GM19023 (cell line): ENCODE results near the gene SRGAP3.

Experiments
- ATAC-seq: cut with Tn5 transposase; IDR thresholded peaks from one replicate; pipeline ENCODE4 v1.9.1; 2021; ENCODE audit warnings: mild to moderate bottlenecking, moderate library complexity; ENCODE audit not compliant: unreplicated experiment

The SRGAP3 gene

DNA sequence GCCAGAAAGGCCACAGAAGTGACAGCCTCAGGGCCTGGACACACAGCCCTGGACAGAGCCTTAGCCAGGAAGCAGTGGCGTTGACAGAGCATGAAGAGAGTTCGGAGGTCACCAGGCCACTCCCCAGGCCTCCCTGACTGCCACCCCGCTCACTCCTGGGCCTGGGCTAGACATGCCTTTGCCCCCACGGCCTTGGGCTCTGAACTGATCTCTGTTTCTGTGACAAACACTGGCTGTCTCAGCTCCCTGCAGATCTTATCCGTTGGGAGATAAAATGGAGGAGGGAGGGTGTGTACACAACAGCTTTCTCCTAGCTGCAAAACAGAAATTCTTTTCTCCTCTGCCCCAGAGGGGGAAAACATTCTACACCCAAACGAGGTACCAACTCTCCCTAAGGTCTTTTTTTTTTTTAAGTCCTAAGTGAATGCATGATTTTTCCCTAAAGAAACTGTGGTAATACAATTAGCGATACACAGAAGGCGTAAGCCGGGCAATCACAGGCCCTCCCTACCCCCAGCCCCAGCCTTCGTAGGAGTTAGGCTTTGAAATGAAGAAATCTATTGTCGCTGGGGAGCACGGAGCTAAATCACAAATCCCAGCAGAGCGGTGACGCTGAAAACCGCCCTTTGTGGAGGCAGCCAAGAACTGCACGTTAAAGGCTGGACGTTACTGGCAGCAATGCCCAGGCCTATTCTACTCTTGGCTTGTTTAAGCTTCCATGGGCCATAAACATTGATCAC, 45.0 kb downstream of the SRGAP3 start:
- ATAC-seq: no peak

DNA sequence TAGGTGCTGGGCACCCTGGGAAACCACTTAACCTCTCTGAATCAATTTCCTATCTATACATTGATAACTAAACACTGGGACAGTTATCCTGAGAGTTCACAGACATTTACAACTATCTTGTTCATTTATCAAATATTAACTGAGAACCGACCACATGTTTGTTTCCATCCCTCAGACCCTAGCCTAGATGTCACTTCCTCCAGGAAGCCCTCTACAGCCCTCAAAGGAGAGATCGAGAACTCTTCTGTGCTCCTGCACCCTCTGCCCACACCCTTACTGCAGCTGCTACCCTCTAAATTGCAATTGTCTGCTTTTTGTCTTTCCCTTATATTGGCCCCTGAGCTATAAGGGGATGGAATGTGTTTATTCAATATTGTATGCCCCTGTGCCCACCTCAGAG, 46.1 kb downstream of the SRGAP3 start:
- no peak for ATAC-seq

DNA sequence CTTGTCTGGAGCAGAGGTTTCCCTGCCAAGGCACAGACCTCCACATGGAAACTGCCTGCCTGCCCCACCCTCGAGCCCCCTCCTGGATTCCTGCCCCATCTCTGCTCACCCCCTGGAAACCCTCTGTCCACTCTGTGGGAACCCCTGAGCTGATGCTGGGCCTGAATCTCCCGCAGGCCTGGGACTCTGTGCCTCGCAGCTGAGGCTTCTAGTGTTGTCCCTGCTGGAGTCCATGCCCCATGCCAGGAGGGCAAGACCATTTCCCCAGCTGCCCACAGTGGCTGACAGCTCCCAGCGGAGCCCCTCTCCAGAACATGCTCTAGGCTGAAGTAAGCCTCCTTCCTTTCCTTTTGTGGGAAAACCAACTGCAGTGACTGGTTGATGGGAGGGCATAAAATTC, 46.9 kb downstream of the SRGAP3 start:
- no peak for ATAC-seq

DNA sequence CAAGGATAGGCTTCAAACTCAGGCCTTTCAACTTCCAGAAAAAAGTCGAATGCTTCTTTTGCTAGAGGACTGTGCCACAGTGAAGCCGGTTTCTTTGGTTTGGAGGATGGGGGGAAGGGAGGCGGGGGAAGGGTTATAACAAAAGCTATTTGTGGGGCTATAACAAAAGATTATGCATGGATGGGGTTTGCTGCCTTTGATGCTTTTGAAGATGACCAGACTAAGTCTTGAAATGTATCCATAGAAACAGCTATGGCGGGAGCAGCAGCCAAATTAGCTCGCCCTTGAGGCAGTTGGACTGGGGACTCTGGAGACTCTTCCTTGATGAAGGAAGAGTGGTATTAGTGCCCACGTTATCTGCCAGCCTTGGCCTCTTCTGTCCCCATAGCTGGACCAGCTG, 47.5 kb downstream of the SRGAP3 start:
- ATAC-seq: no peak

DNA sequence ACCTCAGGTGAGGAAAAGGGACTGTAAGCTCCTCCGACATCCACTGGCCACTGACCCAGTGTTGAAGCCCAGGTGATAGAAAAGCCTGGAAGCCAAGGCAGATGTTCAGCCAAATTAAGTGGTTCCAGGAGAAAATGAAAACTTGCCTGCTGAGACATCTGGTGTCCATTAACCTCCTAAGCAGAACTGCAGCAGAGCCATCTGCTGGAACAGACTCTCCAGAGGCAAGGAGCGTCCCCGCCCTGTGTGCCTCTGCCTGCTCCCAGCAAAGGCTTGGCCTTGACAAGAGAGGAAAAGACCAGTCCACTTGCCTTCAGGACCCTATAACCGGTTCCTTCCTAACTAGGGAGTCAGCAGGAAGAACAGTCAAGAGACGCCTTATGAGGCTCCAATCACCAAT, 48.2 kb downstream of the SRGAP3 start:
- ATAC-seq: no peak

DNA sequence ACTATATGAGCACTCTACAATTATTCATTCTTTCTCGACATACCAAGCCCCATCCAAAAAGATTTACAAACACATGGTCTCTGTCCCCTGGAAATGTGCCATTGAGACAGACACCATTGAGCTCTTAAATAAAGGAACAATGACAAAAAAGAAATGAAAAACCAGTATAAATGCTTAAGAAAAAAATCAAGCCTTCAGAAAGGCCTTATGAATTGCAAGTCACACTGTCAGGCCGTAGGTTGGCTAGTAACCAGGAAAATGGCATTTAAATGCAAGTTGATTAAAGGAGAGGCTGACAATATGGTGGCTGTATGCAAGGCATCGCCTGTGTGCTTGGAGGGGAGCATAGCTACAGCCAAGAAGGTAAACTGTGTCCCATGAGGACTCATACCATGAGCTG, 49.7 kb downstream of the SRGAP3 start:
- ATAC-seq: no peak

DNA sequence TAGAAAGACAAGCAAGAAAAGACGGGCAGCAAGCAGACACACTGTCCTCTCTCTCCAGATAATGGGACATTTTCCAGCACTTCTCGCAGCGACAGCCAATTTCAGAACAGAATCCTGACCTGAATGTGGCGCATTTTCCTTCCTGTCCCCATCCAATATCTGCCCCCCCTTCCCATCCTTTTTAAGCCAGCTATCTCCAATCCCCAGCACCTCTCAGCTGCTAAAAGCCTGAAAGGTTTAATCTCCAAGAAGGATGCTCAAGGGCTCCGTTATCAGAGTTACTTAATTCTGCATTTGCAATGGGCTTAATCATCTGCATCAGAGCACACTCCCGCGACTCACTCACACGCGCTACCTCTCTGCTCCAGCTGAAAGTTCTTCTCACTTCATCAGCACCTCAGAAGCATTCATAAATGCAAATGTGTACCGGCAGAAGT, 50.5 kb downstream of the SRGAP3 start:
- no peak for ATAC-seq

DNA sequence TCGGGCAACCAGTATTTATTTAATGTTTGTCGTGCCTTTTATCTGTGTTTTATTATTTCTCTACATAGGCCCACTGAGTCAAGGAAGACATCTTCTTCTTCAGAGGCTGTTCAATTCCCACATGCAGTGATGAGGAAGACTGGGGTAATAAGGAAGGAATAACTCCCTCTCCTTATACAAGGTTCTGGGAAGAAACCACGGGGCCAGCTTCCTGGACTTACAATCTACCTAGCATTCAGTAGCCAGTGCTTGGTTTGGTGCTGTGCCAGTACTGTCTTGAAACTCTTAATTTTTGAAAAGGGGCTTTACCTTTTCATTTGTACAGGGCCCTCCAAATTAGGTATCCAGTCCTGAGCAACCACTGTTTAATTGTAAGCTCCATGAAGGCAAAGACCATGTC, 51.2 kb downstream of the SRGAP3 start:
- no peak for ATAC-seq

DNA sequence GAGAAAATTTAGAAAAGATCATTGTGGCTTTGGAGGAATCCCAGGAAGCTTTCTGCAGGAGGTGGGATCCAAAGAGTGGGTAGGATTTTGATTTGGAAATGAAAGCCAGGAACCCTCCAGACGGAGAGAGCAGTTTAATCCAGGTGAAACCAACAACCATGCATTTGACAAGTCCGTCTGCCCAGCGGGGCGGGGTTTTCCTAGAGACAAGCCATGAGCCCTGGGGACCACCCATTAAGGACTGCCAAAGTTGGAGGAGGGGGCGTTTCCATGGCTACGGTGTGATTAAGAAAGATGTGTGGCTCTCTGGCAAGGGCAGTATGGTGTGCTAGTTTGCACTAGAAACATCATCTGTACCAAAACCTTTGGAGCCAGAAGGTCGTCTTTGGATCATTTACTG, 53.4 kb downstream of the SRGAP3 start:
- no peak for ATAC-seq

DNA sequence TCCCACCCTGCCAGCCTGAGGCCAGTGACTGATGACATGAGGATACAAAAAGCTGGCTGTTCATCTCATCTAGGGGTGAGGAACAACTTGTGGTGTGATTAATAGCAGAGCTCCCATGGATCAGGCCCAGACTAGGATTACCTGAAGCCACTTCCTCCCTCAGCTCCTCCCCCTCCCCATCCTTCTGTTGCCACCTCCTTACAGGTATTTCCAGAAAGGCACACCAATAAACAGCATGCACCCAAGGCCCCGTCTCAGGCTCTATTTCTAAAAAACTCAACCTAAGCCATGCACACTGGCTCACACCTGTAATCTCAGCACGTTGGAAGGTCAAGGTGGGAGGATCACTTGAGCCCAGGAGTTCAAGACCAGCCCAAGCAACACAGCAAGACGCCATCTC, 54.1 kb downstream of the SRGAP3 start:
- ATAC-seq: no peak

DNA sequence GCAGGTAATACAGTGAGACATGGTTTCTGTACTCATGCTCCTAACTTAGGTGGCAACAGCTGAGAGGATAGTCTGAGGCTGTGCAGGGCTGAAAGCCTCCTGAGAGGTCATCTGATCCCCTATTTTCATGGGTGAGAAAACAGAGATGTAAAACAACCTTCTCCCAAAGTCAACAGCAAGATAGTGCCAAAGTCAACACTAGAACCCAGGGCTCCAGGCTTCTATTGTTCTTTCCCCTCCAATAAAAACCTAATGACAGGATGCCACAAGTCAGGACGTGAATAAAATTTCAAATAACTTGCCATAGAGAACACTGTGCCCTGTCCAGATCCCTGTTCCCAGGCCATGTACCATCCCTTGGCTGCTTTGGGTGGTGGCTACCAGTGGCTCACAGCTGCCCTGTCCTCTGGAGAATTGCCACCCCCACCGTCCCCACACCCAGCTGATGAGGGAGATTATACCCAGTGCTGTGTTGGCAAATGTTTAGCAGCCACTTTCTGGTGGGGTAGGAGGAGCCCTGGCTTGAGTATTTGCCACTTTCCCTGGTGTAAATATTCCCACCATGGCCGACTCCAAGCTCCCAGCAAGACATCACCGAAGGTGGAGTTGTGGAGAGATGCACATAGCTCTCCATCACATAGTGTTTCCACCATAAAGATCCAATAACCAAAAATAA, 54.8 kb downstream of the SRGAP3 start:
- ATAC-seq: no peak

DNA sequence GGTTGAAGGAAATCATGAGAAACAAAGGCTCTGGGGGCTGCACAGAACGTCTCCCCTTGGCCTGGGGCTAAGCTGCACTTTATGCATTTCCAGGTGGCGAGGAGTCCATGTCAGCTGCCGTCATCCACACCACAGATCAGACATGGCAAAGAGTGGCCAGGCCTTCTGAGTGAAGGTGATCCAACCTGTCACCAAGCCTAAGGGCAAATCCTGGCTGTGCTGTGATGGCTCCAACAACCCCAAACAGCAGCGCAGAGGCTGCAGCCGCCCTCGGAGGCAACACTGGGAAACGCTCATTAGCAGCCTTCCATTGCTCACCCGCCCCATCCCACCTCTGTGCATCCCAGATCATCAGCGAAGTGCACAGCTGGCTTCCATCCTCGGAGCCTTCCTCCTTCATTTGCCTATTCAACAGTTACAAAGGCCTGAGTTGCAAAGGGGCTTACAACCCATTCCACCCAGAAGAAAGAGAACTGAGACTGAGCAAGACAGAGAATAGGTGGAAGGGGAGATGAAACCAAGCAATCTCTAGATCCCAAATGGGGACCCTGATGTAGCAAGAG, 55.7 kb downstream of the SRGAP3 start:
- ATAC-seq: no peak

DNA sequence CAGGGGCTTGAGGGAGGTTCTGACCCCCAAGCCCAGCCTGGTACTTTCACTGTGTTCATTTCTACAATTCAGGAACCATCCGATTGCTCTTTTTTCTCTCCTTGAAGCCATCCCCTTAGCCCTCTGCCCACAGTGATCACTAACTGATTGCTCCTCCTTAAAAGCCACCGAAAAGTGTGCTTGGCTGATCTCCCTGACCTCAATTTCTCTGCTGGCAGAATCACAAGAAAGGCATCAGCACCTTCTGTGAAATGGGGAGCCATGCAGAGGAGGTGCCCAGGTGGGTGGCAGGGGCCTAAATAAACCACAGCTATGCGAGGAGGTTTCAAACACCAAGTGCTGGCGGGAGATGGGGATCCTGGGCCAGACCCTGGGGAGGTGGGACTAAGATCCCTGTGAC, 56.2 kb downstream of the SRGAP3 start:
- ATAC-seq: no peak

DNA sequence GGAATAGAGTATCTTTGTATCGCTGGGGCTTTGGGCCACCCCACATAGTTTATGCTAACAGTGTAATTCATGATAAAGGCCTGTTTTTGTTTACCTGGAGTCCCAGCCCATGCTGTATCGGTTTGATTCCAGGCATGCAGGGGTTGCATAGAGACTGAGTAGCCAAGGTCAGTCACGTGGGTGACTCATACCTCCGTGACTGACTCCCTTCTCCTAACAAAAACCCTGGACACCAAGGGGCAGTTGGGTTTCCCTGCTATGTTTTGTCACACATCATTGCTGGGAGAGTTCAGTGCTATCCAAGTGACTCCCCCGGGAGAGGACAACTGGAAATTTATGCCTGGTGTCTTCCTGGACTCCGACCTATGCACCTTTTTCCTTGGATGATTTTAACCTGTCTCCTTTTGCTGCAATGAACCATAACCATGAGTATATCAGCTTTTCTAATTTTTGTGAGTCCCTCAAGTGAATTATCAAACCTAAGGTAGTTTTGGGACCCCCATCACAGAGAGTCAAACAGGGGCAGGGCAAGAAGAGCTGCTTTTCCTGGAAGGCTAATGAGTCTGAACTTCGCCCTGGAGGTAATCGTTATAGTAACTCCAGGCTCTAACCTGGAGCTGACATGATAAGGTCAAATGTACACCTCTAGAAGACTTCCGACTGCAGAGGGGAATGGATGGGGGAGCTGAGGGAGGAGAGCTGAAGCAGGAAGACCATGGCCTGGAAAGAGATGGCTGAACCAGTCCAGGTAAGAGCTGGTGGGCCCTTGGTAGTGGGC, 57.0 kb downstream of the SRGAP3 start:
- no peak for ATAC-seq

DNA sequence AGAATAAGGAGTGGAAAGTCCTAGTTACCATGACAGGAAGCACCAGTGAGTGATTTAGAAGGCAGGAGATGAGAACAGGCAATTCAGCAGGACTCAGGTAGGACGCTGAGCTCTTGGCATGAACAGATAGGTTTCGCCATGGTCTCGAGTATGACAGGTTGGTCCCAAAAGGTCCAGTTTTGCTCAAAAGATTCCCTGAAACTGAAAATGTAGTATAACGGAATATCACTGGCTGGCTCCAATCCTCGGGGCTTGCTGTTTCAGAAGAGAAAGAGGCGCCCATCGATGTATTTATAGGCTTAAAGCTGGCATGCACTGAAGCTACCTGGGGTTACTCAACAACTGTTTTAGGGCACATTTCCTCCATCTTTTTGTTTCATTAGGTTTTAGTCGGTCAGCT, 59.2 kb downstream of the SRGAP3 start:
- no peak for ATAC-seq

DNA sequence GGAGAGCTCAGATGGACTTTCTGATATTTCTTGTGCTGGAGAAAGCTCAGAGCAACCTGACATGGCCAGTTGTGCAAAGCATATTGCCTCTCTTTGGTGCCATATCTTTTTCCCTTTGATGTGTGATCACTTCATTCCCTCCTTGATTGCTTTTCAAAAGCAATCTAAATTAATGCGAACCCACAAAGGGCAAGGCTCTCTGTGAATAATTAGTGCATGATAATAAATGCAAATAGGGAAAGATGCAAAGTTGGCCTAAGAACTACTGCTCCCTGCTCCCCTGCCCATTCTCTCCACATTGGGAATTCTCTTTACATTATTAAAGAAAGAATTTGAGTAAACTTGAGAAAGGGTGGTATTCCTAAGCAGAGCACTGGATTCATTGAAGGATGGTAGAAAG, 60.9 kb downstream of the SRGAP3 start:
- no peak for ATAC-seq

DNA sequence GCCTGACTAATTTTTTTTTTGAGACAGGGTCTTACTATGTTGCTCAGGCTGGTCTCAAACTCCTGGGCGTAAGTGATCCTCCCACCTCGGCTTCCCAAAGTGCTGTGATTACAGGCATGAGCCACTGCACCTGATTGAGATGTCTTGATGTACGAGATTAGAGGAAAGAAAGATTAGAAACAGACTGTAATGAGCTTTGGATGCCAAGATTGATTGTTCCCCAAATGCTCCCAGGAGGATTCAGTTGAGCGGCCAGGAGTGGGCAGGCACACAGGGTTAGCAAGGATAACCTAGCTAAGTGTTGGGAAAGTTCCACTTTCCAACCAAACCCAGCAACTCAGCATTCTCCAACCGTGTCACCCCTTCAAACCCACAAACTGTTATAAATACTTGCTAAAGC, 63.7 kb downstream of the SRGAP3 start:
- ATAC-seq: no peak

DNA sequence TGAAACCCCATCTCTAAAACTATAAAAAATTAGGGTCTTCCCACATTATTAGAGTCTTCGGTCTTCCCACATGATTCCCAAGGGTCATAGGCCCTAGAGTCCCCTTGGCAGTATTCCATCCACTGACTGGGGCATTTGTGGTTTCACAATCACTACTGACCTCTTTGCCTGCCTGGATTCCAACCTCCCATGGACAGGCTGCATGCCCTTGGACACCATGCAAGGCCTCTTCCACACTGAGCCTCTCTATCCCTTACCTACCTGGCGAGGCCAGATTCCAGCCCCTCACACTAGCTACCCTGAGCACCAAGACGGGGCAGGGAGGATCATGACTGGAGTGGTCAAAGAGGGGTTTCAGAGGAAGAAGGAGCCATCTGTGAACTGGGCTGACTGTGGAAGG, 64.4 kb downstream of the SRGAP3 start:
- no peak for ATAC-seq

DNA sequence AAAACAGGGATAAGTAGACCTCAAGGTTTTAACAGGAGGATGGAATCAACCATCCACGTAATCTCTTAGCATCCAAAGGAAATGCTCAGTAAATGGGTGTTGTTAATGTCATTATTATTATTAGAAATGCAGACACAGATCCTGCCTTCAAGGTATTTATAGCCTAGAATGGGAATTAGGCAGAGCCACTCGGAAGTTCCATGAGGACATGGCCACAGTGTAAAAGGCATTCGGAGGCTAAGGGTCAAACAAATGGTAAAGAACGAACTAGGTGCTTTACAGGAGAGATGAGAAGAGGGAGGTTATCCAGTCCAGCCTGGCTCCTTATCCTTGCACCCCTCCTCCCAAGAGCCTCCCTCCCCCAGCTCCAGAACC, 65.0 kb downstream of the SRGAP3 start:
- no peak for ATAC-seq

DNA sequence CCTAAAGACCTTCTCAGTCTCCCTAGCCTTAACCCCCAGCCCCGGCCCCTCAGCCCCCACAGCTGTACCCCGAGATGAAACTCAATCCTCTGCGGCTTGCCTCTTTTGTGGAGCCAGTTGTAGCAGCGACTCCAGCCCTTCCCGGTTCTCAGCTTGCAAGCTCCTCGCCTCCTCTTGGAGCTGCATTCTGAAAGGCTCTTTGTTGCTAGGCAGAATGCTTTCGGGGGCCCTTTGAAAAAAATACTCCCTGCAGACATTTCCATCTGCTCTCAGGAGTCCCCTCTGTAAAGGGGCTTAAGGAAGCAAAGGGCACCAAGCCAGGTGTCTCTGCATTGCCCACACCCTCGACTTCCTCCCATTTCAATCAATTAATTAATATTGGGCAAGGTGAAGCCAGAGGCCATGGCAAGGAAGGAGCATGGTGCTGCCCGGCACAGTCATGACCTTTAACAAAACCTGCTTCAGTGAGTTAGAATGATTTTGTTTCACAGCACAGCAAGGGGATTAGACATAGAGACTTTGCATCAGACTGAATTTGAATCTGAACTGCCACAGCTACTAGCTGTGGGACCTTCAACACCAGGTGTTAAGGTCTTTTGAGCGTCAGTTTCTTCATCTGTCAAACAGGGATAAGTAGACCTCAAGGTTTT, 65.5 kb downstream of the SRGAP3 start:
- no peak for ATAC-seq

DNA sequence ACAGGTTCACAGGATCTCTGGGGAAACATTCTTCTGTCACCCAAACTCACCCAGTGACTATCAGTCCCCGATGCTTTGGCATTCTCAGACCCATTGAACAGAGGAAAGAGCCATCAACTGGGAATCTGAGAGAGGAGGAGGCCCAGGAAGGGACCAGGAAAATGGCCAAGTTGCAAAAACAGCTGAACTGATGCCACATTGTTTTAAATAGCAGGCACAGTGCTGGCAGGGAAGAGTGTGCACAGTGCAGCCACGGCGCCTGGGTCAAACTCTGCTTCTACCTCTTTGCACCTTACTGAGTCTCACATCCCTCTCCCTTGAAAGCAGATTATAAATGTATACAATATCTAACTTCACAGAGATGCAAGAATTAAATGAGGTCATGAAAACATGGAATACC, 66.4 kb downstream of the SRGAP3 start:
- ATAC-seq: no peak
